K562 (cell line): Measurements from ENCODE around the gene MLXIPL. TPM values are rescaled to one million over a fixed set of nuclear protein-coding genes. Genes with fewer than 3 reads are reported as not detected.
A peak's percentile ranks its signal among the peaks of the same experiment; 100 is the strongest.

ENCODE experiments used
- ARID2 ChIP-seq: fragments of 450-650 bp; IDR thresholded peaks from 2 replicates; pipeline ENCODE4 v1.6.1; 2017; ENCODE audit warnings: antibody characterized with exemption, mild to moderate bottlenecking
- CUX1 ChIP-seq: fragments of 200-800 bp; sonication (Bioruptor generic); IDR thresholded peaks from 2 replicates; pipeline ENCODE4 v1.6.1; 2016; ENCODE audit warnings: missing genetic modification characterization, missing compliant biosample characterization
- KAT2B ChIP-seq: IDR thresholded peaks from one replicate; pipeline ENCODE4 v1.6.1; 2012; ENCODE audit warnings: low read depth, mild to moderate bottlenecking, control low read depth, inconsistent platforms, low read length, moderate library complexity
- RBM34 ChIP-seq: fragments of 200-400 bp; formaldehyde crosslinking; IDR thresholded peaks from 2 replicates; pipeline ENCODE4 v1.6.1; 2018; ENCODE audit warnings: low read length, borderline replicate concordance; ENCODE audit not compliant: insufficient read depth
- SMAD2 ChIP-seq: fragments of 150-350 bp; IDR thresholded peaks from 2 replicates; pipeline ENCODE4 v1.6.1; 2014; ENCODE audit warnings: low read depth, mild to moderate bottlenecking, low read length
- SOX6 ChIP-seq: fragments of 450-650 bp; IDR thresholded peaks from 2 replicates; pipeline ENCODE4 v1.6.1; 2014; ENCODE audit warnings: mild to moderate bottlenecking
- ZNF354B ChIP-seq: fragments of 250-450 bp; sonication (Bioruptor Pico); IDR thresholded peaks from 2 replicates; pipeline ENCODE4 v1.4.0; 2020
- polyA plus RNA-seq, 8 experiments: library from polyadenylated mRNA; depleted of rRNA in 4 of 8; stranded (reverse) in 5 of 8; unstranded in 3 of 8; fragments of >200 nt; fragmentation: Nextera tagmentation in 2 of 8; fragmentation: Illumina TruSeq in 1 of 8; extraction: Ambion mirVana in 2 of 8; extraction: Trizol in 1 of 8; gene quantifications; 2 replicates each; pipeline versions ENCODE4 v1.2.1 to v1.2.3, GENCODE V29; 2011 to 2014; ENCODE audit warnings: inconsistent platforms in 1 of 8, missing spikeins in 1 of 8
- total RNA-seq, 7 experiments: library from RNA; depleted of rRNA in 6 of 7; stranded (reverse); fragments of >200 nt in 6 of 7; fragmentation: Illumina TruSeq in 2 of 7; extraction: Trizol in 2 of 7; gene quantifications; 2 replicates each; pipeline versions ENCODE4 v1.2.1 to v1.2.3, GENCODE V29; 2011 to 2021; ENCODE audit warnings: low replicate concordance in 1 of 7
- TF ChIP-seq, protein P1 (sequence below), 2 experiments: fragments of 450-650 bp in 1 of 2; sonication (generic) in 1 of 2; formaldehyde crosslinking in 1 of 2; IDR thresholded peaks; 2 replicates each; pipeline versions ENCODE4 v1.7.1 to v1.9.0; 2016 to 2022; ENCODE audit warnings: inconsistent platforms in 1 of 2, mild to moderate bottlenecking in 1 of 2, missing genetic modification reagents in 1 of 2
- TF ChIP-seq, protein P2 (sequence below): fragments of 250-450 bp; sonication (Bioruptor Pico); IDR thresholded peaks from 2 replicates; pipeline ENCODE4 v1.5.0; 2020; ENCODE audit warnings: mild to moderate bottlenecking, borderline replicate concordance

Gene MLXIPL
- total and polyA plus RNA-seq, 9 of the 15 experiments (the other 6 are each of a cell fraction or from before 2014, with no cell fraction given): 0.11 to 18.4 (median 1.4) TPM

GRCh38 chr7:73557397-73558257 lies 66.7 kb downstream of the MLXIPL start, which contains the start of gene BCL7B (continued):
- TF ChIP-seq, protein P1, sequence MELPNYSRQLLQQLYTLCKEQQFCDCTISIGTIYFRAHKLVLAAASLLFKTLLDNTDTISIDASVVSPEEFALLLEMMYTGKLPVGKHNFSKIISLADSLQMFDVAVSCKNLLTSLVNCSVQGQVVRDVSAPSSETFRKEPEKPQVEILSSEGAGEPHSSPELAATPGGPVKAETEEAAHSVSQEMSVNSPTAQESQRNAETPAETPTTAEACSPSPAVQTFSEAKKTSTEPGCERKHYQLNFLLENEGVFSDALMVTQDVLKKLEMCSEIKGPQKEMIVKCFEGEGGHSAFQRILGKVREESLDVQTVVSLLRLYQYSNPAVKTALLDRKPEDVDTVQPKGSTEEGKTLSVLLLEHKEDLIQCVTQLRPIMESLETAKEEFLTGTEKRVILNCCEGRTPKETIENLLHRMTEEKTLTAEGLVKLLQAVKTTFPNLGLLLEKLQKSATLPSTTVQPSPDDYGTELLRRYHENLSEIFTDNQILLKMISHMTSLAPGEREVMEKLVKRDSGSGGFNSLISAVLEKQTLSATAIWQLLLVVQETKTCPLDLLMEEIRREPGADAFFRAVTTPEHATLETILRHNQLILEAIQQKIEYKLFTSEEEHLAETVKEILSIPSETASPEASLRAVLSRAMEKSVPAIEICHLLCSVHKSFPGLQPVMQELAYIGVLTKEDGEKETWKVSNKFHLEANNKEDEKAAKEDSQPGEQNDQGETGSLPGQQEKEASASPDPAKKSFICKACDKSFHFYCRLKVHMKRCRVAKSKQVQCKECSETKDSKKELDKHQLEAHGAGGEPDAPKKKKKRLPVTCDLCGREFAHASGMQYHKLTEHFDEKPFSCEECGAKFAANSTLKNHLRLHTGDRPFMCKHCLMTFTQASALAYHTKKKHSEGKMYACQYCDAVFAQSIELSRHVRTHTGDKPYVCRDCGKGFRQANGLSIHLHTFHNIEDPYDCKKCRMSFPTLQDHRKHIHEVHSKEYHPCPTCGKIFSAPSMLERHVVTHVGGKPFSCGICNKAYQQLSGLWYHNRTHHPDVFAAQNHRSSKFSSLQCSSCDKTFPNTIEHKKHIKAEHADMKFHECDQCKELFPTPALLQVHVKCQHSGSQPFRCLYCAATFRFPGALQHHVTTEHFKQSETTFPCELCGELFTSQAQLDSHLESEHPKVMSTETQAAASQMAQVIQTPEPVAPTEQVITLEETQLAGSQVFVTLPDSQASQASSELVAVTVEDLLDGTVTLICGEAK (IDR thresholded peaks at IDR 0.05): 0 out of 2 replicates have a peak, but pooled peaks have one; percentile 34
- TF ChIP-seq, protein P1 (CRISPR knock-in tag; IDR thresholded peaks at IDR 0.05): no peak
- TF ChIP-seq ZNF354B (CRISPR knock-in tag) (no peak), SMAD2 (no peak), RBM34 (no peak), KAT2B (no peak), ARID2 (0 out of 2 replicates have a peak, but pooled peaks have one; percentile 44), SOX6 (no peak), CUX1 (CRISPR knock-in tag) (no peak)
- TF ChIP-seq, protein P2, sequence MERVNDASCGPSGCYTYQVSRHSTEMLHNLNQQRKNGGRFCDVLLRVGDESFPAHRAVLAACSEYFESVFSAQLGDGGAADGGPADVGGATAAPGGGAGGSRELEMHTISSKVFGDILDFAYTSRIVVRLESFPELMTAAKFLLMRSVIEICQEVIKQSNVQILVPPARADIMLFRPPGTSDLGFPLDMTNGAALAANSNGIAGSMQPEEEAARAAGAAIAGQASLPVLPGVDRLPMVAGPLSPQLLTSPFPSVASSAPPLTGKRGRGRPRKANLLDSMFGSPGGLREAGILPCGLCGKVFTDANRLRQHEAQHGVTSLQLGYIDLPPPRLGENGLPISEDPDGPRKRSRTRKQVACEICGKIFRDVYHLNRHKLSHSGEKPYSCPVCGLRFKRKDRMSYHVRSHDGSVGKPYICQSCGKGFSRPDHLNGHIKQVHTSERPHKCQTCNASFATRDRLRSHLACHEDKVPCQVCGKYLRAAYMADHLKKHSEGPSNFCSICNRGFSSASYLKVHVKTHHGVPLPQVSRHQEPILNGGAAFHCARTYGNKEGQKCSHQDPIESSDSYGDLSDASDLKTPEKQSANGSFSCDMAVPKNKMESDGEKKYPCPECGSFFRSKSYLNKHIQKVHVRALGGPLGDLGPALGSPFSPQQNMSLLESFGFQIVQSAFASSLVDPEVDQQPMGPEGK (CRISPR knock-in tag): no peak
